ENCODE results near the gene GMCL2.
"Not testable (repeated sequence)": the region's sequence is repeated elsewhere in the genome, so short reads cannot be mapped to it uniquely, and the experiment has no call there.

Gene GMCL2

GRCh38 chr5:178206166-178207101, 19.3 kb upstream of the GMCL2 start:
- no peak for DNase-seq (ENCODE audit: low read depth in 3 of 3)

GRCh38 chr5:178205749-178206047, 18.5 kb upstream of the GMCL2 start:
- DNase-seq (ENCODE audit: low read depth in 3 of 3) = no peak

GRCh38 chr5:178204935-178205748, 18.0 kb upstream of the GMCL2 start:
- peak; percentile 27 to 81 (median 62) for DNase-seq (ENCODE audit: low read depth in 3 of 3)

GRCh38 chr5:178204182-178204934, 17.2 kb upstream of the GMCL2 start, which contains the start of gene HNRNPAB:
Gene HNRNPAB (plus strand): TSS chr5:178204533. CDS start chr5:178204838, 305 bp downstream.
- DNase-seq (ENCODE audit: low read depth in 3 of 3) = peak; percentile 91 to 93 (median 93)

GRCh38 chr5:178203670-178204181, 16.6 kb upstream of the GMCL2 start:
- DNase-seq (ENCODE audit: low read depth in 3 of 3) = no peak

GRCh38 chr5:178202541-178202940, 15.4 kb upstream of the GMCL2 start:
- DNase-seq (ENCODE audit: low read depth in 3 of 3) = no peak

GRCh38 chr5:178201927-178202235, 14.7 kb upstream of the GMCL2 start:
- DNase-seq (ENCODE audit: low read depth in 3 of 3) = no peak

- no peak for DNase-seq (ENCODE audit: low read depth in 3 of 3)
Measured at GRCh38 chr5:178201221-178201926, 14.2 kb upstream of the GMCL2 start.

GRCh38 chr5:178199581-178200434, 12.6 kb upstream of the GMCL2 start:
- no peak for DNase-seq (ENCODE audit: low read depth in 3 of 3)

- DNase-seq (ENCODE audit: low read depth in 3 of 3) = no peak
Measured at GRCh38 chr5:178198706-178199105, 11.5 kb upstream of the GMCL2 start.

GRCh38 chr5:178198151-178198550, 11.0 kb upstream of the GMCL2 start:
- DNase-seq (ENCODE audit: low read depth in 3 of 3) = not testable (repeated sequence)

- no peak for DNase-seq (ENCODE audit: low read depth in 3 of 3)
Measured at GRCh38 chr5:178196986-178197385, 9.8 kb upstream of the GMCL2 start.

GRCh38 chr5:178196281-178196812, 9.2 kb upstream of the GMCL2 start:
- no peak for DNase-seq (ENCODE audit: low read depth in 3 of 3)

- no peak for DNase-seq (ENCODE audit: low read depth in 3 of 3)
Measured at GRCh38 chr5:178194026-178194425, 6.9 kb upstream of the GMCL2 start.

- no peak for DNase-seq (ENCODE audit: low read depth in 3 of 3)
Measured at GRCh38 chr5:178193251-178193809, 6.2 kb upstream of the GMCL2 start.

GRCh38 chr5:178192787-178193186, 5.6 kb upstream of the GMCL2 start:
- no peak for DNase-seq (ENCODE audit: low read depth in 3 of 3)

- no peak for DNase-seq (ENCODE audit: low read depth in 3 of 3)
Measured at GRCh38 chr5:178192244-178192643, 5.1 kb upstream of the GMCL2 start.

- no peak for DNase-seq (ENCODE audit: low read depth in 3 of 3)
Measured at GRCh38 chr5:178191661-178192060, 4.5 kb upstream of the GMCL2 start.

- DNase-seq (ENCODE audit: low read depth in 3 of 3) = no peak
Measured at GRCh38 chr5:178189433-178189832, 2.3 kb upstream of the GMCL2 start.

GRCh38 chr5:178186427-178186826, 744 bp downstream of the GMCL2 start:
- DNase-seq (ENCODE audit: low read depth in 3 of 3) = no peak
